Smooth muscle cell (in vitro differentiated cells): Measurements from ENCODE around the gene FAM174B. TPM values are rescaled to one million over a fixed set of nuclear protein-coding genes. Genes with fewer than 3 reads are reported as not detected.

Experiments used
- DNase-seq: peaks from one replicate; lab custom pipeline; 2025; ENCODE audit not compliant: unreplicated experiment; lab: John Stamatoyannopoulos, UW
- H2AFZ ChIP-seq: fragments of 200-600 bp; sonication (generic); 2 replicates; pipeline ENCODE4 v1.6.0; 2016; ENCODE audit warnings: antibody characterized with exemption, low read depth, mild to moderate bottlenecking
- H3F3A ChIP-seq: fragments of 200-600 bp; sonication (generic); 2 replicates; pipeline ENCODE4 v1.6.0; 2017; ENCODE audit warnings: antibody characterized with exemption, low read depth
- H3K27ac ChIP-seq: fragments of 200-600 bp; sonication (generic); 2 replicates; pipeline ENCODE4 v1.5.1; 2016; ENCODE audit warnings: low read depth, mild to moderate bottlenecking
- H3K27me3 ChIP-seq: fragments of 200-600 bp; sonication (generic); 2 replicates; pipeline ENCODE4 v1.6.1; 2016; ENCODE audit warnings: low read depth, mild to moderate bottlenecking
- H3K36me3 ChIP-seq: fragments of 200-600 bp; sonication (generic); 2 replicates; pipeline ENCODE4 v1.5.1; 2016; ENCODE audit warnings: low read depth
- H3K4me1 ChIP-seq: fragments of 200-600 bp; sonication (generic); 2 replicates; pipeline ENCODE4 v1.5.1; 2016; ENCODE audit warnings: low read depth
- H3K4me2 ChIP-seq: fragments of 200-600 bp; sonication (generic); 2 replicates; pipeline ENCODE4 v1.6.0; 2016; ENCODE audit warnings: mild to moderate bottlenecking
- H3K4me3 ChIP-seq: fragments of 200-600 bp; sonication (generic); 2 replicates; pipeline ENCODE4 v1.5.1; 2016; ENCODE audit warnings: mild to moderate bottlenecking
- H3K79me2 ChIP-seq: fragments of 200-600 bp; sonication (generic); 2 replicates; pipeline ENCODE4 v1.6.0; 2016; ENCODE audit warnings: low read depth, mild to moderate bottlenecking
- H3K9ac ChIP-seq: fragments of 200-600 bp; sonication (generic); 2 replicates; pipeline ENCODE4 v1.6.0; 2016; ENCODE audit warnings: low read depth
- H3K9me3 ChIP-seq: fragments of 200-600 bp; sonication (generic); replicated peaks from 2 replicates; pipeline ENCODE4 v1.5.1; 2016; ENCODE audit warnings: low read depth
- H4K20me1 ChIP-seq: fragments of 200-600 bp; sonication (generic); 2 replicates; pipeline ENCODE4 v1.6.0; 2016; ENCODE audit warnings: low read depth
- CTCF ChIP-seq: fragments of 200-600 bp; sonication (generic); IDR thresholded peaks from 2 replicates; pipeline ENCODE4 v1.5.1; 2017; ENCODE audit warnings: borderline replicate concordance, mild to moderate bottlenecking, antibody characterized with exemption; ENCODE audit not compliant: insufficient read depth, poor library complexity, severe bottlenecking
- WGBS: methylation state at CpG from one replicate; pipeline ENCODE4 v1.1.7; 2016; ENCODE audit warnings: low lambda C conversion rate; 5-methylcytosine and 5-hydroxymethylcytosine counted together
- polyA plus RNA-seq: library from polyadenylated mRNA; unstranded; fragments of >200 nt; fragmentation: Nextera tagmentation; extraction: Ambion mirVana; gene quantifications from 2 replicates; pipeline ENCODE4 v1.2.1, GENCODE V29; 2016
- total RNA-seq: library from RNA; depleted of rRNA; stranded (reverse); fragments of >200 nt; gene quantifications from 2 replicates; pipeline ENCODE4 v1.2.3, GENCODE V29; 2014

The FAM174B gene
- total and polyA plus RNA-seq, 2 experiments from 2014 or later = 2.0 to 2.1 TPM

DNA sequence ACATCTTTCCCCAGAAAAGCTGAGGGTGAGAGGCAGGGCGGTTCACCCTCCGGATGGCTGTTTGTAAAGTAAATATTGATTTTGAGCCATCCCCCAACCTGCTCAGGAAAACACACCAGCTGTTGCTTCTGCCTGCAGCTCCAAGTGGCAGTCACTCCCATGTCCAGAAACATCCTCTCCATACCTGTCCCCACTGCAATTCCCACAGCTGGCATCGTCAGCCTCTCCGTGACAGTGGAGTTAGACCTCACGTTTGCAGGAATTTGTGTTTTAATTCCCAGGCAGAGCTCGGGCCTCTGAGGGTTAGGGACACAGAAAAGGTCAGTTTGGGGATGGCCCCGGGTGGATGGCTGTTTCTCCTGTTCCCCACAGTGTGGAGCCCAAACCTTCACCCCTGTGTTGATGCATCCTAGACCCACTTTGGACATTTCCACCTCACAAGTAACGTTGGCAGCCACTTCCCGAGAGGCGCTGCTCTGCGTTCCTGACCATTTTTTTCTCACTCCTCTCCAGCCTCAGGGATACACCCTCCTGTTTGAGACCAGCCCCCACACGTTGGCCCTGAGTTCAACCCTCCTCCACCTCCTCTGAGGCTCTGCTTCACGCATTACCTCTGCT is 11.8 kb upstream of the FAM174B start:
- Histone ChIP-seq H4K20me1 (no peaks in the 10 kb centered on the region), H3K27ac (no peak overlapping the region), H3K4me2 (no peak overlapping the region), H3F3A (no peaks in the 10 kb centered on the region), H3K36me3 (no peaks in the 10 kb centered on the region), H3K27me3 (no peaks in the 10 kb centered on the region), H3K4me3 (no peak overlapping the region), H3K4me1 (peaks cover 23% of the 10 kb centered on the region), H2AFZ (no peak overlapping the region), H3K9me3 (no peaks in the 10 kb centered on the region), H3K79me2 (no peaks in the 10 kb centered on the region), H3K9ac (no peak overlapping the region)
- 59% methylated on average over 13 of the region's 13 CpGs for WGBS
- no peak for TF ChIP-seq CTCF
- DNase-seq = no peak

DNA sequence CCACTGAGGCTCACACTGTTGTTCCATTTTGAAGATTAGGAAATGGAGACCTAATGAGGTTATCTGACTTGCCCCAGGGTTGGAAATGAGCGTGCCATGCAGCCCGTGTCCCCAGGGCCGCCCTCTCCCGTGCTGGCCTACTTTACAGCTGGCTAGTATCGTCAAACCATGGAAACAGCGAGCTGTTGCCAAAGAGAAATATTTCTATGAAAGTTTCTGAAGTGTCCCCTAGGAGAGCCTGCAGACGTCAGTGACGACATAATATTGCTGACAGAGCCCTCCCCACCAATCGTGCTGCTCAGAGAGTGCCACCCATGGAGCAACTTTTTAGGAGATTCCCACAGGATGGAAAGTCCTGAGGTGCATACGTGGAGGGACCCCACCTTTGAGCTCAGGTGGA is 11.2 kb upstream of the FAM174B start:
- Histone ChIP-seq H2AFZ (no peak overlapping the region), H3F3A (no peaks in the 10 kb centered on the region), H3K36me3 (no peaks in the 10 kb centered on the region), H3K4me1 (peaks cover 23% of the 10 kb centered on the region), H3K9me3 (no peaks in the 10 kb centered on the region), H3K4me3 (no peak overlapping the region), H3K27me3 (no peaks in the 10 kb centered on the region), H3K27ac (no peak overlapping the region), H3K4me2 (no peak overlapping the region), H4K20me1 (no peaks in the 10 kb centered on the region), H3K79me2 (no peaks in the 10 kb centered on the region), H3K9ac (no peak overlapping the region)
- no peak for TF ChIP-seq CTCF
- DNase-seq = no peak
- WGBS = 67% methylated on average over 10 of the region's 10 CpGs

DNA sequence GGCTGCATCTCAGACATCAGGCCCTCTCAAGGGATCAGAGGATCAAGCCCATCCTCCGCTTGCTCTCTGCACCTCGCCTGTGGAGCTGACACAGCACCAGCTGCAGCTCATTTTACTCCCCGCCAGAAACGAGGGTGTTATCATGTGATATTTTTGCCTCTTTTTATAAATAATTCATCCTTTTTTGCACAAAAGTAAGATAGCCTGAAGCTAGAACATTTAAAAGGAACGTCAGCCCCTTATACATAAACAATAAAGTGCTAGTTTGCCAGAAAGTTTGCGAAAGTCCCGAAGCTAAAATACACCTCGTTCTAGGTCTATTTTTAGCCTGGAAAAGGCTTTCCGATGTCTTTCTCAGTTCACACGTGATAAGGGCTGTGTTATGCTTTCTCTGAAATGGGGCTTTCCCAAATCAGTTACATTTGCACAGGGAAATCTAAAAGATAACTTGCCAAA is 9.6 kb upstream of the FAM174B start:
- H3F3A ChIP-seq = no peaks in the 10 kb centered on the region
- H2AFZ ChIP-seq = no peak overlapping the region
- no peaks in the 10 kb centered on the region for H4K20me1 ChIP-seq
- H3K36me3 ChIP-seq = no peaks in the 10 kb centered on the region
- H3K4me3 ChIP-seq = peak overlapping the region; percentile 17
- no peaks in the 10 kb centered on the region for H3K9me3 ChIP-seq
- H3K79me2 ChIP-seq = no peaks in the 10 kb centered on the region
- DNase-seq = no peak
- WGBS = 17% methylated on average over 10 of the region's 10 CpGs
- no peak overlapping the region for H3K9ac ChIP-seq
- H3K27me3 ChIP-seq = no peaks in the 10 kb centered on the region
- no peak overlapping the region for H3K27ac ChIP-seq
- H3K4me2 ChIP-seq = peak overlapping the region; percentile 65
- TF ChIP-seq CTCF = no peak
- H3K4me1 ChIP-seq = peaks cover 23% of the 10 kb centered on the region

GRCh38 chr15:92664178-92664900 is 8.8 kb upstream of the FAM174B start:
- no peak overlapping the region for H3K9ac ChIP-seq
- H3K4me3 ChIP-seq = no peak overlapping the region
- H3K79me2 ChIP-seq = no peaks in the 10 kb centered on the region
- no peaks in the 10 kb centered on the region for H3K36me3 ChIP-seq
- no peak overlapping the region for H3K4me2 ChIP-seq
- H3F3A ChIP-seq = no peaks in the 10 kb centered on the region
- no peak for DNase-seq
- H2AFZ ChIP-seq = no peak overlapping the region
- H3K9me3 ChIP-seq = no peaks in the 10 kb centered on the region
- H3K27ac ChIP-seq = no peak overlapping the region
- H4K20me1 ChIP-seq = no peaks in the 10 kb centered on the region
- 89% methylated on average over 12 of the region's 12 CpGs for WGBS
- no peak for TF ChIP-seq CTCF
- peaks cover 18% of the 10 kb centered on the region for H3K4me1 ChIP-seq
- H3K27me3 ChIP-seq = no peaks in the 10 kb centered on the region
